Activated CD4-positive, CD25-positive, alpha-beta regulatory T cell (primary cell): ENCODE measurements around the gene CDC73.
"Not testable (repeated sequence)": the region's sequence is repeated elsewhere in the genome, so short reads cannot be mapped to it uniquely, and the experiment has no call there.

Experiments used
- DNase-seq, 4 experiments: peaks; one replicate each; lab custom pipeline; 2025; lab: John Stamatoyannopoulos, UW

The CDC73 gene

DNA sequence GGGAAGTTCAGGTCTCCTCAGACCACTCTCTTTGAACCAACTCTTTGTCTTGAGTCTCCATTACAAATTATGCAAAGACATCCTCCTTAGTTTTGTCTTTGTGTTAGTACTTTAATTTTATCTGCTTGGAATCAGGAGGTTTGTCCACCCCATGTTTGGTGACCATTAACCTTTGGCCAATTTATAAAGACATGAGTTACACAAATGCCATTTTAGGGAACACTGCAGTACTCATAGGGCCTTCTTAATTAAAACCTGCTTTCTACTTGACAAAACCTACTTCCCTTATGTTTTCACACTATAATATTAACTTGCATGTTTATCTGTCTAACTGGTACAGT, 7.9 kb upstream of the CDC73 start:
- DNase-seq: no peak

DNA sequence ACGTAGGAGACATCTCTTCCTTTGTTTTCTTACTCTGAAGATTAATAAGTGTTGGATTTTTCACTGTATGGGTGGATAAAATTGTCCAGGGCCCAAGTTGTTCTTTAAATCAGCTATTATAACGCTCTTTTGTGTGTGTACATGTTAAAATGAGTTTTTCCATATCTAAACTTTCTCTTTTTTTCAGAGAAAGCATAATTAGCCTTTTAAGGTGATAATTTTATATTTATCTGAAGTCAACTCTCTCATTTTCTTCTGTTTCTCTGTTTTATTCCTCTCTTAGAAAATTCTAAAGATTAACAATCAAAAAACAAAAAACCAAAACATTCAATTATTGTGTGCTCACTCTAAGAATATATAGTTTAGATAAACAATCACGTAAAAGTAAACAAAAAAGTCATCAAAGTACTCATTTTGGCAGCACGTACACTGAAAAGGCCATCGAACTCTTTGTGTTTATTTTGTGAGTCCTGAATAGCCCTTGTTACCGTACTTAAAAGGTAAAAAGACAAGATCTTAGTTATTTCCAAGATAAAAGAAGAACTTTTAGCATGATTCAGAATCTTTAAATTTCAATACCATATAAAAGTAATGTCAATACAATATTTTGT, 7.2 kb upstream of the CDC73 start:
- DNase-seq: no peak

DNA sequence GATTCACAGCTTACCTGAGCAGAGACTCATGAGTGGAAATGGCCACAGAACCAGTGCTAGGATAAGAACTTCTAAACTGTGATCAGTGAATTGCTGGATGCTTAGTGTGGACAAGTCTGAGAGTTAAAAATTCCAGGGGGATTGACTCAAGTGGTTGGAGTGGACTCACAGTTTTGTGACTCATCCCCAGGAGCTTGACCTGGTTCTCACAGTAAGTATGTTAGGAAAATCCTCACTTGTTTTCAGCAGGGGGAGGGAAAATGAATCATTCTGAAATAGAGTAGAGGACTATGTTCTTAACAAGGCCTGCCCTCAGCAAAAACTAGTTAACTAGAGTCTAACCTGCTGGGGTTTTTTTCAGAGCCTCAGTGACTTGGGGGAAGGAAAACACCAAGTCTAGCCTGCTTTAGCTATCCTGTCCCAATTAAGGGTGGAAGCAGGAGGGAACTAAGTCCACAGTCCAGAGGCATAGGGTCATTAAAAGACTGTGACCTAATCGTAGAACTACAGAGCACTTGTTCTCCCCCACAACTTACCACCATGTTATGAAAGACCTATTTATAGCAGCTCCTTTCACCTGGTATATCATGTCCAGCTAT, 6.1 kb upstream of the CDC73 start:
- no peak for DNase-seq

DNA sequence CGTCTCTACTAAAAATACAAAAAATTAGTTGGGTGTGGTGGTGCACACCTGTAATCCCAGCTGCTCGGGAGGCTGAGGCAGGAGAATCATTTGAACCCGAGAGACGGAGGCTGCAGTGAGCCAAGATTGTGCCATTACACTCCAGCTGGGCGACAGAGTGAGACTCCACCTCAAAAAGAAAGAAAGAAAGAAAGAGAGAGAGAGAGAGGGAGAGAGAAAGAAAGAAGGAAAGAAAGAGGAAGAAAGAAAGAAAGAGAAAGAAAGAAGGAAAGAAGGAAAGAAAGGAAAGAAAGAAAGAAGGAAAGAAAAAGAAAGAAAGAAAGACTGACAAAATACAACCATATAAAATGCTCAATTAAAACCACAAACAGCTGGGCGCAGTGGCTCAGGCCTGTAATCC, 4.7 kb upstream of the CDC73 start:
- DNase-seq: not testable (repeated sequence)

DNA sequence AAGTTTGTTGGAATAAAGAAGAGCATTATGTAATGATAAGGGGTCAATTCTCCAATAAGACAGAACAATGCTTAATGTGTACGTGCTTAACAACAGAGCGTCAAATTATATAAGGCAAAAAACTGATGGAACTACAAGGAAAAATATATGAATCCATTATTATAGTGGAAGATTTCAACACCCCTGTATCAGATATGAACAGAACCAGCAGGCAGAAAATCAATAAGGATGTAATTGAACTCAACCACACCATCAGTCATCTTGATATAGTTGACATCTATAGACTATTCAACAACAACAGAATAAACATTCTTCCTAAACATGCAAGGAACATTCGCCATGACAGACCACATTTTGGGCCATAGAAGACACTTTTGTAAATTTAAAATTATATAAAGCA, 3.6 kb upstream of the CDC73 start:
- no peak for DNase-seq

DNA sequence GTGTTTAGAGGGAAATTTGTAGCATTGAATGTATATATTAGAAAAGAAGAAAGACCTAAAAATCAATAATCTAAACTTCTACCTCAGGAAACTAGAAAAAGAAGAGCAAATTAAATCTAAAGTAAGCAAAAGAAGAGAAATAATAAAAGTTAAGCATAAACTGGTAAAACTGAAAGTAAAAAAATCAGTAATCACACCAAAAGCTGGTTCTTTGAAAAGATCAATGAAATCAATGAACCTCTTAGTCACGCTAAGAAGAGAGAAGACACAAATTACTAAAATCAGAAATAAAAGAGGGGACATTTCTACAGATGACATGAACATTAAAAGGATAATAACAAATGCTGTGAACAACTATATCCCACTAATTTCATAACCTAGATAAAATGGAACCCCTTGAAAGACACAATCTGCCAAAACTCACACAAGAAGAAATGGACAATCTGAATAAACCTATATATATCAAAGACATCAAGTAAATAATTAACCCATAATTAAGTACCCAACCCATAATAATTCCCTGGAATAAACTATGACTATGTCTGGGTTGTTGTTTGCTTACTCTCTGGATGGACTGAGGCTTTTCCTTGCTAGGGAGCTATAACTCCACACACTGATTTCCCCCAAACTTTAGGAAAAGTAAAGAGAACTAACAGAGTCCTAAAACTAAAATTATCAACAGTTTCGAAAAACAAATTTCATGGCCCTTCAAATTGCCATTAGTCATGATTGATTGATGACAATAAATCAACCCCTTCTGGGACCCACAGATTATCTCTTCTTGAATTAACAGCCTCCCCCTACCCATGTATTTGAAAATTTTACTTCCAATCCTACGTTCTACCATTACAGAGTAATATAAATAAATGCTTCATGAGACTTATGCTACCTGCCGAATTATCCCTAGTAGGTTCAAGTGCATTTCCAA, 2.8 kb upstream of the CDC73 start:
- no peak for DNase-seq

DNA sequence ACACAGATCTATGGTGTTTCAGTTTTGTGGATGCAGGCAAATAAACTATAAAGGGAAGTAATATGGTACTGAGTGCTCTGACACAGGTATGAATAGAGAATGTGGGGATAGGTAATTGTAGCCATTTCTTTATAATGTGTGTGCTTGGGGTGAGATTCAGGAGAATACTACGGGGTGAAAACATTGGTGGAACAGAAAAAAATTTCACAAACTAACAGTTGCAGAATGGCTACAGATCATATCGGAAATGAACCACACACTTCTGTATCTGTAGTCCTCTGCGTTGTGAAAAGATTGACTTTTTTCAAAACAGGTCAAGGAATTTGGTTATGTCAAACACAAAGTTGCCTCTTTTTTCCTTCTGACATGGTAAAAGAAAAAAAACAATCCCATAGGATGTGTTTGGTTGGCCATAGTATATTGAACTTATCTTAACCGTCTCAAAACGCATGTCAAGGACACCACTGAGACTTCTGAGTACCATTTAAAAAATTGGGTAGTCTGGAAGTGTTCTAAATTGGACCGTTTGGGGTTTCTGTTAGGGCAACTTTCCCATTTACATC, 1.1 kb upstream of the CDC73 start:
- DNase-seq: no peak

DNA sequence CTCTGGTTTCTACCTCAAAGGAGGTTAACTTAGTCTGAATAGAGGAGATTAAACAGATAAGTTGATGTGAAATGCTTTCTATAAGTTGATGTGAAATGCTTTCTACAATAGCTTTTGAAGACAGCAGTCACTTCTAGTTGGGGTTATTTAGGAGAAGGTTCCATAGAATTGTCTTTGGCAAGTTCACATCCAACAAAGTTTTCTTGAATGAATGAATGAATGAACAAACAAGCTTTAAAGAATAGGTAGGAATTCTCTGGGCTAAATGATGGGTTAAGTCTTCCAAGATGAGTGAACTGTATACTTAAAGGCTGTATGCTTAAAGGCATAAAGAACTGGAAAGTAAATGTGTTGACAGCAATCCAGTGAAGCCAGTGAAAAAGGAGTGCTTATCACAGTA, 1.9 kb downstream of the CDC73 start:
- no peak for DNase-seq

DNA sequence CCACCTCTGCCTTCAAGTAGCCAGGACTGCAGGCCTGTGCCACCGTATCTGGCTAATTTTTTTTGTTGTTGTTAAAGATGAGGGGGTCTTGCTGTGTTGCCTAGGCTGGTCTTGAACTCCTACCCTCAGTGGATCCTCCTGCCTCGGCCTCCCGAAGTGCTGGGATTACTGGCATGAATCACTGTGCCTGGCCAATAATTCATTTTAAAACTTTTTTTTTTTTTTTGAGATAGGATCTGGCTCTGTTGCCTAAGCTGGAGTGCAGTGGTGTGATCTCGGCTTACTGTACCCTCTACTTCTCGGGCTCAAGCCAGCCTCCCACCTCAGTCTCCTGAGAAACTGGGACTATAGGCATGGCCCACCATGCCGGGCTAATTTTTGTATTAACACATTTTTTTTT, 3.5 kb downstream of the CDC73 start:
- no peak for DNase-seq

DNA sequence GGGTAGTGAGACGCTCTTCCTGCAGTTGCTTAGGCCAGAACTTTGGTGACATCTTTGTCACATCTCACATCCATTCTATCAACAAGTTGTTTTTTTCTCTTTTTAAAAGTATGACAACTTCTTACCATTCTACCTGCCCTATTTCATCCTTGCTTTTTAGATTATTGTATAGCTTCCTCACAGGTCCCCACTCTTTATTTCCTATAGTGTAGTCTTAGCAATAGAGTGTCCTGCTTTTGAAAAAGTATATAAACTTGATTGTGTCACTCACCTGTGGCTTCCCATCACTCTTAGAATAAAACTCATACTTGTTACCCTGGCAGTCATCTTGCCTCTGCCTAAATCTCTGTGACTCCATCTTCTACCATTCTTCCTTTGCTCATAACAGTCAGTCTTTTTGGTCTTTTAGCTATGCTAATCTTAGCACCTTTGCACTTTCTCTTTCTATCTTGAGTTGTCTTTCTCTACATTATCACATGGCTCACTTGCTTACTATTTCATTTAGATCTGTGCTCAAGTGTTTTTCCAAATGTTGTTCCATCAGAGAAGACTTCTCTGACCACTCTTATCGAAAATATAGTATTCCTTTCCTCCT, 9.5 kb downstream of the CDC73 start:
- DNase-seq: no peak

DNA sequence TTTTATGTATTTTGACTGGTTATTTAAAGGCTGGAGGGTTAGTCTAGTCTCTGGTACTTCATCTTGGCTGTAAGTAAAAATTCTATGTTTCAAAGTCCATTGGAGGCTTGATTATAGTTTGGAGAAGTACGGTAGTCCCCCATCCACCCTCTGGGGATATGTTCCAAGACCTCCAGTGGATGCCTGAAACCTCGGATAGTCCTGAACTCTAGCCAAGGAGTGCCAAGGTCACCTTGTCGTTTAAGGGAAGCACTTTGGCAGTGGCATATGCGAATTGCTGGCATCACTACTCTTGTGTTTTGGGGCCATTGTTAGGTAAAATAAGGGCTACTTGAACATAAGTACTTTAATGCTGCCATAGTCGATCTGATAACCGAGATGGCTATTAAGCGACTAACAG, 18.4 kb downstream of the CDC73 start:
- DNase-seq: no peak

DNA sequence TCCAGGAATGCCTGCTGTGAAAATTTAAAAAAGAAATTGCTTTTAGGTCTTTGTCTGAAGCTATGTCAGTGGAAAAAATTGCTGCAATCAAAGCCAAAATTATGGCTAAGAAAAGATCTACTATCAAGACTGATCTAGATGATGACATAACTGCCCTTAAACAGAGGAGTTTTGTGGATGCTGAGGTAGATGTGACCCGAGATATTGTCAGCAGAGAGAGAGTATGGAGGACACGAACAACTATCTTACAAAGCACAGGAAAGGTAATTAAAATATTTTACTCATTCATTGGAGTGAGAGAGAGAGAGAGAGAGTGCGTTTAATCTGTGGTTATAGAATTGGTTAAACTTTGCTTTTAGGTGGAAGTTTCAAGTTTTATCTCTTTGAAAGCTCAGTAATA, 20.0 kb downstream of the CDC73 start:
- DNase-seq: no peak

DNA sequence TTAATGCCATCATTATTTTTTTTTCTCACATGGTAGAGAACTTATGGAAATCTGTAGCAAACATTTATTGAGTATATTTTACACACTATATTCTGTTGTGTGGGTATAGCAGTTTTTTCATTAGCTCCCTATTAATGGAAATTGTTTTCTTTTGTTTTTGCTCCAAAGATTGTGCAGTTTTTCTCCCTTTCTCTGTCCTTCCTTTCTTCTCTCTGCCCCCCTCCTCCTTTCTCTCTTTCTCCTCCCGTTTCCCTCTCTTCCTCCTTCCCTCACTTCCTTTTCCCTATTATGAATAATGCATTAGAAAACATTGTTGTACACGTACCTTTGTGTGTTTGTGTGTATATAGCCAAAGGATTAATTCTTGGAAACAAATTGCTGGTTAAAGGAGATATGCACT, 20.6 kb downstream of the CDC73 start:
- no peak for DNase-seq

DNA sequence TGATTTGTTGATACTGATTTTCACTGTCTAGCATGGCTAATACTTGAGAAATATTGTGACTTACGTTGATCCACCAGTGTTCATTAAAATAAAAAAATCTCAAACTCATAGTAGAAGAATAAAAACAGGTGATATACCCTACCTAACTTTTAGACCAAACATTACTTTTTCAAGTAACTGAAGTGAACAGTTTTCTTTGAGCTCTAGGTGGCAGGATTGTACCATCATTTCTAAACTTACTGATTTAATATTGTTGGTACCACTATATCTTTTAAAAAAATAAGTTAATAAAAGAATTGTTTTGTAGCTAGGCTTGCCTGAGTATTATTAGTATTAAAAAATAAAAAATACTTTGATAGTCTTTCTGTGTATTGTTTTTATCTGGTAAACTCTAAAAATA, 21.5 kb downstream of the CDC73 start:
- no peak for DNase-seq

DNA sequence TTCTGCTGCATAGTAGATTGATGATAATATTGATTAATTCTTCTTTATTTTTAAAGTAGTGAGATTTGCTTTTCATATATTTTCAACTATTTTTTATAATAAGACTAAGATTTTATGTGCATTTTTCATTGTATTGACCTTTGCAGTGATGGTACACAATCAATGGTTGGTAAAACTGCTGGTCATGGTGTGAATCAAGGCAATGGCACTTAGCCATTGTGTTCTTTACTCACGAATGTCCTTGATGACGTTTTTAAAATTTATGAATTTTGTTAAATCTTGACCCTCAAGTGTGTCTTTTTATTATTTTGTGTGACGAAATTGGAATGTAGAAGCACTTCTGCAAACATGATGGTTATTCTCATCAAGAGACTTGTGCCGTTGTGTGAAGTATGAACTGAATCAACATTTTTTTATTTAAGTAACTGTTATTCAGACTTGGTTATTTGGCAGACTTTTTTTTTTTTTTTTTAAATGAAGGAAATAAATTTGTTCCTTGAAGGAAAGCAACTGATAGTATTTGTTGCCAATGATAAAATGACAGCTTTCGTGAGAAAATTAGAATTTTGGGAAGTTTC, 22.6 kb downstream of the CDC73 start:
- DNase-seq: no peak

DNA sequence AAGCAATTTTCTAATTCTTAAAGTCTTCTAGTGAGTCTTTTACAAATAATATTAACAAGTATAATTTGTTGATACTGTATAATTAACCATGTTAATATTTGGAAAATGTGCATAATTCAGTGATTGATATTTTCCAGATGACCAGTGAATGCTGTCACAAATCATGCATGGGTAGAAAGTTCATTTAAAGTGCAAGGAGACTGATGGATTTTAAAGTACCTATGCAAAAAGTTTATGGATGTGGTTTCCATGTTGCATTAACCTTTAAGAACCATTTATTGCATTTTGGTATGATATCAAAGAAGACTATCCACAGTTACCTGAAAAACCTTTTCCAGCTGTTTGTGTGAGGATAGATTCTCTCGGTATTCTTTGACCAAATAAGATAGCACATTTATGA, 23.2 kb downstream of the CDC73 start:
- DNase-seq: no peak

DNA sequence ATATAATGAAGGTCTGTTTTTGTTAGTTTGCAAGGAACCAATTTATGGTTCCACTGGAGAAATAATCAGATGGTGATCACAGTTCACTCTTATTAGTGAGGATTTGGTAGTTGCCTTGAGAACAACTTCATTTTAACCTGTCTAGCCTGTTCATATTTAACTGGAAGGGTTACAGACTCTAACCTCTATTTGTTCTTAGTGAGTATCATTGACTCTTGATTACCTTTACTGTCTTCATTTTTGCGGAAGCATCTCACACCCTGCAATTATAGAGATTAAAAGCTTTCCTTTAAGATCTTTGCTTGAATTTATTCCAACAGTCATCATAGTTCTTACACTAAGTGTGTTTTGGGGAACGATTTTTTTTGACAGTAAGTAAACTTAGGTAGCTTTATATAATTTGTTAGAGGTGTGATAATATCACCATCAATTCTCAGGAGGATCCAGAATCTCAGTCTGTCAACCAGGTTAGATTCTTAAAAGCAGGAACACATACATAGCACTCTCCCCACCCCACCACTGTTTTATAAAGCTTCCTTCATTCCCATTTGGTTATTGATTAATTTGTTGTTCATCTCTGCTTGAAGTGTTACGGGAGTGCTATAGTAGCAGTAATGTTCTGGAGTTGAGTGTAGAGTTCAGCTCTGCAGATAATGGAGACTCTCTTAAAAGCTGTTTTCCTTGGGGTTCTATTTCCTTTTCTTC, 34.4 kb downstream of the CDC73 start:
- no peak for DNase-seq

DNA sequence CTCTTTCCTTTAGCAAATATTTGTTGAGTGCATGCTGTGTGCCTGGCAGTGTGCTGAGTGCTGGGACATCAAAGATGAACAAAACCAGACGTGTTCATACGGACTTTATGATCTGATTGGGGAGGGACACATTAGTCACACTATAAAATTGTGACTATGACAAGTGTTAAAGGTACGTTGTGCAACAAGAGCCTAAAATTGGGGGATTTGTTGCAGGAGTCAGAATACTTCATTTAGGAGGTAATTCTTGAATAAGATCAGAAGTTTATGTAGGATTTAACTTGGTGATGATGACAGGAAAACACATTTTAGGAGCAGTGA, 35.0 kb downstream of the CDC73 start:
- DNase-seq: no peak

DNA sequence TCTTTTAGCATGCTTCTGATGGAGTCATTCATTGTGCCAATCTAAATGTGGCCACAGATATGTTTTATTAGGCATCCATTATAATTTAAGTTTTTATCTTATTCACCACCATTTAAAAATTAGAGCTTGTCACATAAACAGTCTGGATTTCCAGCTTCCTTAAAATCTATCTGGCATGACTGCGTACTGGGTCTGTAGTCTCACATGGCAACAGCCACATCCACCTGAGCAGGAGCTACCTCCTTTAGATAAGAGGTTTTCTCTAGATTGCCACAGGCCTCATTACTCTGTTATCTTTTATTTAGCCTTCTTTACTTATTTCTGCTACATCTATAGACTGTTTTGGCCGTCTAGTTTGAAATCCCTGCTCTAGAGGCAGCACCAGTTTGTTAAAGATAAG, 35.5 kb downstream of the CDC73 start:
- no peak for DNase-seq

DNA sequence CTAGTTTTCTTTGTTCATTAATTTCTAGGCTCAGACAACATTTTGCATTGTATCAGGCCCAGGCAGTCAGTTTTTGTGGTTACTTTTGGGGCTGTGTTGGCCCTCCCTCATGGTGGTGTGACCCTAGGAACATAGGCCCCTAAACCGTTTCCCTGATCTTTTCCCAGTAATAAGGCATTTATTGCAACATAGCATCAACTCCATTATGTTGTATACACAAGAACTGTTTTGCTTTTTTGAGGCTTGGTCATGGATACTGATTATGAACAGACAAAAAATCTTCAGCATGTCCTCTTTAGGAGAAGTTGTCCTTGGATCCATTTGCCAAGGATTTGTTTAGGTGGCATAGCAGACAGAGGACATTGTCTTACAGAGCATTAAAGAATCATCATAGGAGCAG, 54.3 kb downstream of the CDC73 start:
- no peak for DNase-seq

DNA sequence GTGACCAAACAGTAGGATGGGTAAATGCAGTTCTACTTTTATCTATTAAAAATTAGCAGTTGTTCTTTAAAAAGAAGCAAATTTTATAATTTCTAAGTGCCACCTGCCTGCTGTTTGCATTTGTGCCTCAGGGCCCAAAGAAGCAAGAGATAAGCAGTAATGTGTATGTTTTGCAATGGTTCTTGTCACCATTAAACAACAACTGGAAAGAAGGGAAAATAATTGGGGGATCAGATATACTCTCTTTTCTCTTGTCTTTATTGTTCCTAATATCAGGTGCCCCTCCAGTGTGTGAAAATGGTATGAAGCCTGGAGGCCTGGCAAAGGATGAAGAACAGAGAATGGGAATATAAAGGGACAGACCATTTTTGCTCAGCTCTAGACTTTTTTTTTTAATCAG, 55.0 kb downstream of the CDC73 start:
- DNase-seq: no peak

DNA sequence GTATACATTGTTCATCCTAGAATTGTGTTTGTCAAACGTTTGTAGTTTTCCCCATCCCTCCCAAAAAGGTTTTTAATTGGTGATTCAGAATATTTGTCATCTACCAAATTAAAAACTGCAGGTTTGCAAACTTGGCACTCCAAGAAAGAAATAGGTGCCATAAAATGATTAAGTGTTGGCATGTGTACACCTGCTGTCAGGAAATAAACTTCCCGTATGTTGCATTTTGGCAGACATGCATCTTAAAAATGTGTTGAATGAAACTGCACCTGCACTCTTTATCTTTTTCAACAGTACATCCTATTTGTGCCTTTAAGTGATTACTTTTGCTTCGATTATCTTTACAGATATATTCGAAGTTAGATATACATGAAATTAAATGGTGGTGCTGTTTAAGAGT, 57.3 kb downstream of the CDC73 start:
- DNase-seq: no peak
